GM12872 (cell line): ENCODE data around the gene SUMF1.
A peak's percentile ranks its signal among the peaks of the same experiment; 100 is the strongest.

Experiments used
- CTCF ChIP-seq: IDR thresholded peaks from 3 replicates; pipeline ENCODE4 v1.5.1; 2011; ENCODE audit warnings: low read depth, mild to moderate bottlenecking, low read length, moderate library complexity; ENCODE audit not compliant: insufficient read depth

Gene SUMF1

DNA sequence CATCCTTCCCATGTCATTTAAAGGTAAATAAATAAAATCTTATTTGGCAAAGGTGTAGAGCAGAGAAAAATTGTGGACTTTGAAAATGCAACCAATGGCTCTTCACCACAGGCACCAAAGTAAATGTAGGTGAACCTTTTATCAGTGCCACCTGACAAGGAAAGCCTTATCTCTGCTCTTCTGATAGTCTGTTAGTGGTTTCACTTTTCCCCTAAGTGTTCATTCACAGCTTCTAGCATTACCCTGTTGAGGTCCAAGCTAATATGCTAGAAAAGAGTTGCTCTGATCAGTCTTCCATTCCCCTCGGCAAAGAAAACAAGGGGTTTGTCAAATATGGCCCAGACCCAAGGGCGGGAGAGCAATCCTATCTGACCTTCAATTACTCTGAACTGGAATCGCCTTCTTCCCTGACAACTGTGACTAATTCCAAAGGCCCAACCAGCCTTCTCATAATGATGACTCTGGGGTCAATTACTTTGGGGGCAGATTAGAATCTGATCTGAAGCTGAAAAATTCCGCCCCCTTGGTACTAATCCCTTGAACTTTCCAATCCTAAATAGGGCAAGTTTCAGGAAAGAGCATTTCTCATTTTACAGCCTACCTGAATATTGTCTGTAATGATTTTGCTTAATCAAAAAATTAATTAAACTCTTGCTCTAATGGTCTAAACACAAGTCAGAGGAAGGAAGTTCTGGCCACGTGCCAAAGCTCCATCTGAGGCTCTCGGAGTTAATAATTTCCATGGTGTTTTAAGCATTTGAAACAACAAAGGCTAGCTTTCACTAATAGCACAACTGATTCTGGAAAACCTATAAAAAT, 111.5 kb downstream of the SUMF1 start:
- TF ChIP-seq CTCF, result no peak

GRCh38 chr3:4351872-4352271, 115.2 kb downstream of the SUMF1 start:
- TF ChIP-seq CTCF, result no peak

DNA sequence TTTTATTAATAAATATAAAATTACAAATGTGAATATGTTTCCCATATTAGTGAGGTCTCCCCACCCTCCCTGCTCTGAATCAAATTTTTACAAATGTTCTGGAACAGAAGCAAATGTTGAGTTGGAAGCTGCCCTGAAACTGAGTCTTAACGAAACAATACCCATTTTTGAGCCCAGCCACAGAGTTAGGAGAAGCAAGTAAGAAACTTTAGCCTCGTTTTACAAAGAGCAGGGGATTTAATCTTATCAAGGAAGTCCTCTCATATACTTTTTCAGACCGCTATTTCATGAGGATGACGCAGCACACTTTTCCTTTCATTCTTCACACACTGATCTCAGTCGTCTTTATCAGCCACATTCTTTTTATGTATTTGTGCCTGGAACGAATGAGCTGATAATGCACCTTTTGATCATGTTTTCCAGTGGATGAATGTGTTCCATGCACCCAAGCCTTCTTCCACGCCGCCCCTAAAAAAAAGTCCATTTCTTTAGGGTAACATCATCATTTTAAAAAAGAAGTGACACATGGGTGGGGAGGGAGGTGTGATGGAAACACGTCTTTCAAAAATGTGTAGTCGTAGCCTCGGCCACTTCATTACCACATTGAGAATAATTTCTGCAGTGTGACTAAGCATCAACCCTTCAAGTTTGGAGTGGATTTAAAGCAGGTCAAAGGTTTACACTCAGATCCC, 115.8 kb downstream of the SUMF1 start:
- TF ChIP-seq CTCF, result no peak

GRCh38 chr3:4350789-4351163, 116.3 kb downstream of the SUMF1 start:
- TF ChIP-seq CTCF, result peak; percentile 73

GRCh38 chr3:4343258-4343657, 123.8 kb downstream of the SUMF1 start:
- no peak for TF ChIP-seq CTCF

DNA sequence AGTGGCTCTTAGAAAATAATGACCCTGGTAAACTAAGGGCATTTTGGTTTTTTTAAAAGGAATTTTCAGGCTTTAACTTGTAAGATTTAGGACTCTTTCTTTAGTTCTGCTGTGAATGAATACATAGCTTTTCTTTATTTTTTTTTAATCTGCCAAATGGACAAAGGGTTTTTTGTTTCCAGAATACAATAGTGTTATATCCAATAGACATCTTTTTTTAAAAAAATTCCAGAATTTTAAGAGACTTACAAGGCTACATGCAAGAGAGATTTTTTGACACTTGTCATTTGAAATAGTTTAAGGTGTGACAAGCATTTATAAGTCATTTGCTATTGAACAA, 125.8 kb downstream of the SUMF1 start:
- TF ChIP-seq CTCF, result no peak

- no peak for TF ChIP-seq CTCF
Observed at GRCh38 chr3:4340411-4341335, 126.4 kb downstream of the SUMF1 start.
